Endothelial cell of umbilical vein (primary cell): ENCODE data around the gene NTN3. TPM values are rescaled to one million over a fixed set of nuclear protein-coding genes. Genes with fewer than 3 reads are reported as not detected.

Experiments
- BruUV-seq: library from RNA; stranded (reverse); fragments of 400-500 nt; replicated peaks from 2 replicates; lab custom pipeline; 2021; lab: Mats Ljungman, UMichigan
- CTCF ChIA-PET: fragments of 300-600, 350-600 bp; sonication (Branson Sonifier 250); formaldehyde crosslinking; loops from one replicate; lab custom pipeline; 2021; ENCODE audit warnings: antibody characterized with exemption, inconsistent platforms; lab: Charles Lee
- POLR2A ChIA-PET: fragments of 300-600, 350-600 bp; sonication (Branson Sonifier 250); formaldehyde crosslinking; loops from one replicate; lab custom pipeline; 2021; ENCODE audit warnings: antibody characterized with exemption, inconsistent platforms; lab: Charles Lee
- DNase-seq: peaks from one replicate; pipeline ENCODE4 v3.0.0-alpha.2; 2011; ENCODE audit warnings: low read depth, low spot score
- FAIRE-seq: peaks from 2 replicates; lab custom pipeline; 2011; peaks lifted over from hg19 to GRCh38; lab: Jason Lieb, UNC
- H2AFZ ChIP-seq: 2 replicates; pipeline ENCODE4 v1.6.0; 2012; ENCODE audit warnings: low read depth, low read length, control low read depth, inconsistent platforms
- H3K27ac ChIP-seq: 2 replicates; pipeline ENCODE4 v1.5.1; 2011; ENCODE audit warnings: low read depth, mild to moderate bottlenecking, control low read depth, low read length, moderate library complexity; ENCODE audit not compliant: insufficient read depth
- H3K27me3 ChIP-seq, 2 experiments: 2 replicates each; pipeline versions ENCODE4 v1.6.0 to v1.6.1; 2011; ENCODE audit warnings: low read length in 2 of 2, mixed read lengths in 1 of 2; ENCODE audit not compliant: control insufficient read depth in 2 of 2, insufficient read depth in 2 of 2
- H3K36me3 ChIP-seq, 2 experiments: 2 replicates in 1 of 2; 3 replicates in 1 of 2; pipeline ENCODE4 v1.5.1; 2011; ENCODE audit warnings: low read length in 2 of 2, mild to moderate bottlenecking in 1 of 2, moderate library complexity in 1 of 2; ENCODE audit not compliant: control insufficient read depth in 2 of 2, insufficient read depth in 2 of 2; ENCODE audit errors: extremely low read depth in 1 of 2
- H3K4me1 ChIP-seq: 3 replicates; pipeline ENCODE4 v1.5.1; 2011; ENCODE audit warnings: mild to moderate bottlenecking, low read length; ENCODE audit not compliant: control insufficient read depth, insufficient read depth; ENCODE audit errors: extremely low read depth
- H3K4me2 ChIP-seq: 2 replicates; pipeline ENCODE4 v1.6.1; 2011; ENCODE audit warnings: low read length, control low read depth, mixed read lengths; ENCODE audit not compliant: insufficient read depth
- H3K4me3 ChIP-seq, 3 experiments: fragments of 200-600 bp in 1 of 3; sonication (generic), shearing (Covaris generic) in 1 of 3; replicated peaks in 1 of 3; 2 replicates each; pipeline ENCODE4 v1.5.1; 2011 to 2016; ENCODE audit warnings: control low read depth in 3 of 3, low read length in 3 of 3, mild to moderate bottlenecking in 2 of 3, inconsistent platforms in 1 of 3, low read depth in 1 of 3, moderate library complexity in 1 of 3; ENCODE audit not compliant: insufficient read depth in 1 of 3
- H3K79me2 ChIP-seq: 2 replicates; pipeline ENCODE4 v1.6.0; 2012; ENCODE audit warnings: low read length, inconsistent platforms; ENCODE audit not compliant: control insufficient read depth, insufficient read depth
- H3K9ac ChIP-seq: replicated peaks from 2 replicates; pipeline ENCODE3; 2011; ENCODE audit warnings: low read length, control low read depth; ENCODE audit not compliant: insufficient read depth; ENCODE audit errors: extremely low read depth
- H3K9me1 ChIP-seq: replicated peaks from 3 replicates; pipeline ENCODE4 v1.6.0; 2011; ENCODE audit warnings: mild to moderate bottlenecking, low read length; ENCODE audit not compliant: control insufficient read depth, insufficient read depth; ENCODE audit errors: extremely low read depth
- H3K9me3 ChIP-seq: replicated peaks from 2 replicates; pipeline ENCODE4 v1.5.1; 2012; ENCODE audit warnings: low read length, inconsistent platforms; ENCODE audit not compliant: control insufficient read depth, insufficient read depth
- H4K20me1 ChIP-seq: replicated peaks from 2 replicates; pipeline ENCODE3; 2011; ENCODE audit warnings: mild to moderate bottlenecking, low read length; ENCODE audit not compliant: control insufficient read depth, insufficient read depth; ENCODE audit errors: extremely low read depth
- EZH2 ChIP-seq: IDR thresholded peaks from 2 replicates; pipeline ENCODE4 v1.6.1; 2012; ENCODE audit warnings: borderline replicate concordance, low read depth, mild to moderate bottlenecking, moderate library complexity, low read length, inconsistent platforms; ENCODE audit not compliant: severe bottlenecking
- FOS ChIP-seq: IDR thresholded peaks from 2 replicates; pipeline ENCODE4 v1.6.1; 2011; ENCODE audit warnings: mild to moderate bottlenecking, low read length, moderate library complexity, borderline replicate concordance; ENCODE audit not compliant: insufficient read depth
- GATA2 ChIP-seq: IDR thresholded peaks from 2 replicates; pipeline ENCODE4 v1.7.0; 2011; ENCODE audit warnings: low read depth, mild to moderate bottlenecking, moderate library complexity, mixed read lengths, low read length; ENCODE audit not compliant: insufficient read length, insufficient read depth
- JUN ChIP-seq: IDR thresholded peaks from 2 replicates; pipeline ENCODE4 v1.6.1; 2011; ENCODE audit warnings: borderline replicate concordance, low read depth; ENCODE audit not compliant: insufficient read length, insufficient read depth
- MYC ChIP-seq: IDR thresholded peaks from one replicate; pipeline ENCODE4 v1.6.1; 2011; ENCODE audit warnings: mild to moderate bottlenecking, low read depth, low read length
- POLR2A ChIP-seq: IDR thresholded peaks from 2 replicates; pipeline ENCODE4 v1.6.1; 2012; ENCODE audit warnings: low read depth, mild to moderate bottlenecking, control low read depth, low read length
- POLR2AphosphoS5 ChIP-seq: IDR thresholded peaks from 2 replicates; pipeline ENCODE4 v1.6.1; 2012; ENCODE audit warnings: low read depth, mild to moderate bottlenecking, control low read depth, low read length, moderate library complexity; ENCODE audit not compliant: insufficient read depth
- dilution Hi-C: fragments of 300-500 bp; cut with MboI; formaldehyde crosslinking; loops from one replicate; pipeline ENCODE4 v1.15.0; 2019; ENCODE audit warnings: low sequenced_read_pairs; ENCODE audit not compliant: extremely low pct_ligation_motif_present
- intact Hi-C: fragments of 100-400 bp; cut with micrococcal nuclease; formaldehyde crosslinking; loops from one replicate; pipeline ENCODE4 v1.10.0; 2022
- polyA plus RNA-seq, 4 experiments: library from polyadenylated mRNA; depleted of rRNA in 3 of 4; stranded (reverse) in 3 of 4; unstranded in 1 of 4; fragments of >200 nt; gene quantifications; 2 replicates each; pipeline versions ENCODE4 v1.2.1 to v1.2.3, GENCODE V29; 2011 to 2012; ENCODE audit warnings: missing spikeins in 1 of 4
- total RNA-seq: library from RNA; stranded (reverse); gene quantifications from 2 replicates; pipeline ENCODE4 v1.2.3, GENCODE V29; 2021
- TF ChIP-seq, protein P1 (sequence below), 2 donors: IDR thresholded peaks; 1 replicate in 1 of 2; 2 replicates in 1 of 2; pipeline ENCODE4 v1.5.1; 2011; ENCODE audit warnings: low read length in 2 of 2, mild to moderate bottlenecking in 2 of 2, moderate library complexity in 2 of 2, control low read depth in 1 of 2, inconsistent platforms in 1 of 2, low read depth in 1 of 2; ENCODE audit not compliant: insufficient read depth in 1 of 2; ENCODE audit errors: extremely low read depth in 1 of 2
- TF ChIP-seq, protein P2 (sequence below): IDR thresholded peaks from 2 replicates; pipeline ENCODE4 v1.6.1; 2011; ENCODE audit not compliant: insufficient read depth, insufficient read length

Gene NTN3
- total and polyA plus RNA-seq, 2 donors (not counting 3 experiments of a cell fraction or from before 2014, with no cell fraction given) = 0.15 TPM; not detected in 1

DNA sequence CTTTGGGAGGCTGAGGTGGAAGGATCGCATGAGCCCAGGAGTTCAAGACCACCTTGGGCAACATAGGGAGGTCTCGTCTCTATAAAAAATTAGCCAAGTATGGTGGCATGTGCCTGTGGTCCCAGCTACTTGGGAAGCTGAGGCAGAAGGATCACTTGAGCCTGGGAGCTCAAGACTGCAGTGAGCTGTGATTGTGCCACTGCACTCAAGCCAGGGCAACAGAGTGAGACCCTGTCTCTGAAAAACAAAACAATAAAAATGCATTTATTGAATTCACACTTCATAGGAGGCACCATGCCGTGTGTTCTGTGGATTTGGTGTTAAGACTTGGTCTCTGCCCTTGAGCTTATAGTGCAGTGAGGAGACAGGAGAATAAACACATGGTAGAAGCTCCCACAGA, 6.2 kb downstream of the NTN3 start:
- Histone ChIP-seq H3K4me3 (no peak overlapping the region), H3K79me2 (peaks cover 9% of the 10 kb centered on the region), H3K9ac (no peak overlapping the region), H3K9me3 (no peaks in the 10 kb centered on the region), H3K27ac (no peak overlapping the region), H3K36me3 (no peaks in the 10 kb centered on the region), H2AFZ (no peak overlapping the region), H3K9me1 (no peaks in the 10 kb centered on the region), H4K20me1 (no peaks in the 10 kb centered on the region), H3K4me2 (no peak overlapping the region), H3K4me1 (peaks cover 10% of the 10 kb centered on the region), H3K27me3 (no peaks in the 10 kb centered on the region)
- CTCF ChIA-PET = interaction anchor here (0.7 to 1.1 kb wide), 2 partner anchors 19 to 24 kb away, joined by 3 read pairs; no protein-coding TSS in a partner anchor
- dilution Hi-C loops = no loop called here
- POLR2A ChIA-PET = no interaction called here
- no TSS peak for BruUV-seq
- intact Hi-C loops = no loop called here
- TF ChIP-seq, protein P1, sequence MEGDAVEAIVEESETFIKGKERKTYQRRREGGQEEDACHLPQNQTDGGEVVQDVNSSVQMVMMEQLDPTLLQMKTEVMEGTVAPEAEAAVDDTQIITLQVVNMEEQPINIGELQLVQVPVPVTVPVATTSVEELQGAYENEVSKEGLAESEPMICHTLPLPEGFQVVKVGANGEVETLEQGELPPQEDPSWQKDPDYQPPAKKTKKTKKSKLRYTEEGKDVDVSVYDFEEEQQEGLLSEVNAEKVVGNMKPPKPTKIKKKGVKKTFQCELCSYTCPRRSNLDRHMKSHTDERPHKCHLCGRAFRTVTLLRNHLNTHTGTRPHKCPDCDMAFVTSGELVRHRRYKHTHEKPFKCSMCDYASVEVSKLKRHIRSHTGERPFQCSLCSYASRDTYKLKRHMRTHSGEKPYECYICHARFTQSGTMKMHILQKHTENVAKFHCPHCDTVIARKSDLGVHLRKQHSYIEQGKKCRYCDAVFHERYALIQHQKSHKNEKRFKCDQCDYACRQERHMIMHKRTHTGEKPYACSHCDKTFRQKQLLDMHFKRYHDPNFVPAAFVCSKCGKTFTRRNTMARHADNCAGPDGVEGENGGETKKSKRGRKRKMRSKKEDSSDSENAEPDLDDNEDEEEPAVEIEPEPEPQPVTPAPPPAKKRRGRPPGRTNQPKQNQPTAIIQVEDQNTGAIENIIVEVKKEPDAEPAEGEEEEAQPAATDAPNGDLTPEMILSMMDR (IDR thresholded peaks at IDR 0.05; ENCODE audit: extremely low read depth in 1 of 2, insufficient read depth in 1 of 2, low read depth in 1 of 2, low read length in 2 of 2) = no peak
- TF ChIP-seq FOS (no peak), EZH2 (no peak), POLR2AphosphoS5 (no peak), GATA2 (no peak), MYC (no peak), JUN (no peak), POLR2A (no peak)
- TF ChIP-seq, protein P2, sequence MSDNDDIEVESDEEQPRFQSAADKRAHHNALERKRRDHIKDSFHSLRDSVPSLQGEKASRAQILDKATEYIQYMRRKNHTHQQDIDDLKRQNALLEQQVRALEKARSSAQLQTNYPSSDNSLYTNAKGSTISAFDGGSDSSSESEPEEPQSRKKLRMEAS = no peak
- no peak for FAIRE-seq
- DNase-seq = no peak
